ENCODE results near the gene CGB1. TPM values are rescaled to one million over a fixed set of nuclear protein-coding genes. Genes with fewer than 3 reads are reported as not detected.

Gene CGB1
- polyA plus RNA-seq, 2 of the 4 experiments (the other 2 are of a cell fraction): 0.13 TPM; not detected in 1

- Histone ChIP-seq H3K4me2 (peak within 1 kb of the TSS; percentile 93), H3K4me1 (peaks cover 20% of the 10 kb centered on the region), H3K27ac (peak within 1 kb of the TSS; percentile 76 to 87), H3K9me3 (no peaks in the 10 kb centered on the region), H3K4me3 (peak within 1 kb of the TSS; percentile 73)
- ChIA-PET CTCF (interaction anchor here (0.6 to 14.7 kb wide), 71 partner anchors 15 to 1676 kb away, joined by 3 to 408 read pairs (median 4); partner anchors contain the start of genes BAX, CA11, CGB2 and CGB7), POLR2A (interaction anchor here (0.6 to 1.9 kb wide), 28 partner anchors 9 to 350 kb away, joined by 3 to 16 read pairs (median 6); partner anchors contain the start of genes FTL, NUCB1 and PPP1R15A)
- 1% methylated on average over 47 of the region's 56 CpGs for WGBS (ENCODE audit: missing lambda C conversion rate)
- peak; percentile 89 to 94 for ATAC-seq
- peak; percentile 100 for DNase-seq (ENCODE audit: low read depth in 1 of 2, low spot score in 1 of 2)
- peak; percentile 99 for FAIRE-seq
- TF ChIP-seq RFX5 (IDR thresholded peaks at IDR 0.05): peak; percentile 61; the same call in 1 of the 2 replicates
- no peak for TF ChIP-seq ATOH8 (CRISPR knock-in tag; IDR thresholded peaks at IDR 0.05; ENCODE audit: low read depth)
- TF ChIP-seq REST (IDR thresholded peaks at IDR 0.05): no peak
- TF ChIP-seq POLR2A (IDR thresholded peaks at IDR 0.05; ENCODE audit: low read length): peak; percentile 92
- TF ChIP-seq HOXB5 (CRISPR knock-in tag; IDR thresholded peaks at IDR 0.05): no peak
- no peak for TF ChIP-seq ESRRA (IDR thresholded peaks at IDR 0.05; ENCODE audit: borderline replicate concordance, low read length)
- TF ChIP-seq FOSL2 (IDR thresholded peaks at IDR 0.05): no peak
- TF ChIP-seq FOSL2 (CRISPR knock-in tag; IDR thresholded peaks at IDR 0.05): no peak
- no peak for TF ChIP-seq EHMT2 (IDR thresholded peaks at IDR 0.05; ENCODE audit: low read depth)
- TF ChIP-seq POLR2AphosphoS2 (conservative IDR thresholded peaks at IDR 0.05; ENCODE audit: low read length): no peak
- TF ChIP-seq ELK1 (IDR thresholded peaks at IDR 0.05; ENCODE audit: low read depth, low read length): no peak
- TF ChIP-seq RAD21 (conservative IDR thresholded peaks at IDR 0.05 in 1 of 2, IDR thresholded peaks at IDR 0.05 in 1 of 2): peak in 1 of 2 experiments; percentile 39; a peak in 2 of 5 replicates
- TF ChIP-seq CEBPB (IDR thresholded peaks at IDR 0.05): peak in 1 of 2 experiments; percentile 88; a peak in 2 of 4 replicates
- no peak for TF ChIP-seq MAFK (IDR thresholded peaks at IDR 0.05; ENCODE audit: partially characterized antibody)
- TF ChIP-seq CBX8 (IDR thresholded peaks at IDR 0.05): no peak
- TF ChIP-seq SMC3 (IDR thresholded peaks at IDR 0.05): peak; percentile 65; the same call in 2 of the 3 replicates
- no peak for TF ChIP-seq ZSCAN20 (CRISPR knock-in tag; IDR thresholded peaks at IDR 0.05)
- no peak for TF ChIP-seq HMGXB4 (CRISPR knock-in tag; IDR thresholded peaks at IDR 0.05; ENCODE audit: borderline replicate concordance)
- TF ChIP-seq MYC (IDR thresholded peaks at IDR 0.05; ENCODE audit: borderline replicate concordance, low read length): 0 out of 2 replicates have a peak, but pooled peaks have one; percentile 21
- TF ChIP-seq RARB (CRISPR knock-in tag; IDR thresholded peaks at IDR 0.05): no peak
- peak; percentile 56; the same call in 2 of the 3 replicates for TF ChIP-seq BCL3 (IDR thresholded peaks at IDR 0.05)
- TF ChIP-seq RNF2 (IDR thresholded peaks at IDR 0.05; ENCODE audit: borderline replicate concordance, low read depth): no peak
- TF ChIP-seq EHF (CRISPR knock-in tag; IDR thresholded peaks at IDR 0.05): no peak
- TF ChIP-seq E2F6 (IDR thresholded peaks at IDR 0.05; ENCODE audit: borderline replicate concordance, low read depth): peak; percentile 38; the same call in 1 of the 2 replicates
- TF ChIP-seq ZC3H11A (IDR thresholded peaks at IDR 0.05): no peak
- TF ChIP-seq TFCP2L1 (CRISPR knock-in tag; IDR thresholded peaks at IDR 0.05): no peak
- peak in 1 of 2 experiments; percentile 49; a peak in 3 of 5 replicates for TF ChIP-seq JUN (IDR thresholded peaks at IDR 0.05)
- no peak for TF ChIP-seq BHLHE40 (IDR thresholded peaks at IDR 0.05; ENCODE audit: low read depth, low read length)
- TF ChIP-seq TP53 (CRISPR knock-in tag; IDR thresholded peaks at IDR 0.05): no peak
- peak; percentile 71 for TF ChIP-seq CHD2 (IDR thresholded peaks at IDR 0.05; ENCODE audit: low read length, partially characterized antibody)
- no peak for TF ChIP-seq HDAC2 (IDR thresholded peaks at IDR 0.05)
These were observed 43.3 kb downstream of the CGB1 start, which contains the start of the genes GYS1 and RUVBL2 for GRCh38 chr19:48993175-48994034. Gene GYS1 (minus strand): TSS chr19:48993309. CDS start chr19:48993112, 197 bp downstream. Gene RUVBL2 (plus strand): TSS chr19:48993887. CDS start chr19:48993912, 25 bp downstream.
